NCI-H510A (cell line): Measurements from ENCODE around the gene SNTG2.

Experiments
- DNase-seq: peaks from one replicate; lab custom pipeline; 2025; lab: John Stamatoyannopoulos, UW

SNTG2 gene

DNA sequence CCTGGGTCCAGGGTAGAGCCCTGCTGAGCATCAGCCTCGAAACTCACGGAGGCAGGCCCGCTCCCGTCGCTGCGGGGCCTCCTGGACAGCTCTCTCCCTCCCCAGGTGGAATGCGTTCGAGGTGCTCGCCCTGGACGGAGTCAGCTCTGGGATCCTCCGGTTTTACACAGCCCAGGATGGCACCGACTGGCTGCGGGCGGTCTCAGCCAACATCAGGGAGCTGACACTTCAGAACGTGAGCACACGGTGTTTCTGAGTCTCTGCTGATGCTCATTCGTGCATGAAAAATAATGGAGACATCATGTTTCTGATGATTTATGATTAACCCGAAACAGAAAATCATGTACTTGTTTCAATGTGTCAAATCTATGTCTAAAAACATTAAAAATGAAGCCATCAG is 287.1 kb downstream of the SNTG2 start:
- no peak for DNase-seq

DNA sequence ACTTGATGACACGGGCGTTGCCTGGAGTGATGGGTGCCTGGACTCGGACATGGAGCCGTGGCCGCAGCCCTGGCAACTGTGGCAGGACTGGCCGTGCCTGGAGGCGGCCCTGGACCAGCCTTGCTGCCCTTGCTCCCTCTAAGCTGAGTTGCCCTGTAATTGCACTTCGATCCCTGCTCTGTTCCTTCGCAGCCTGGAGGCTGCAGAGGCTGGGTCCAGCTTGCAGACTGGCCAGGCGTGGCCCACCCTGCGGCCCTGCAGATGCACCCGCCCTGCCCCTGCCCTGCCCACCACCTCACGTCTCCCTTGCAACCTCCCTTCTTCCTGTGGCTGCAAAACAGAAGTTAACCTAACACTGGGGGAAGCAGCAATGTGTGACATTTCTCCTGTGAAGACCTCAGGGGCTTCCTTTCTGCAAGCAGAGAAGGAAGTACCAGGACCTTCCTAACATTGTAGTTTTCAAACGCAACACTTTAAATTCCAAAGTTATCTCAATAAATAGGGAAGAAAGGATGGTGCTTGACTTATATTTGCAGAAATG is 288.0 kb downstream of the SNTG2 start:
- DNase-seq = no peak

DNA sequence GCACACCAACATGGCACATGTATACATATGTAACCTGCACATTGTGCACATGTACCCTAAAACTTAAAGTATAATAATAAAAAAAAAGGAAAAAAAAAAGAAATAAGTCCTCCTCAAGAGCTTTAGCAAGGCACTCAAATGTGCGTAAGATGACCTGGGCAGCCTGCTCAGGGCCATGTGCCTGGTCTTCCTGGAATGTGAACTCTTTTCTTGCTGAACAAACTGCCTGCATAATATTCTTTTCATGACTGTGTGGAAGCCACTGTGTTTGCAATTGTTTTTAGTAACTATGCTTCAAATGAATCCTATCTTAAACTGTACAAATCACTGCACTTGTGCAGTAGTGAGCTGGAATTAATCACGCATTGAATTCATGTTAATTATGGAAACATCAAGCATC is 294.5 kb downstream of the SNTG2 start:
- no peak for DNase-seq

DNA sequence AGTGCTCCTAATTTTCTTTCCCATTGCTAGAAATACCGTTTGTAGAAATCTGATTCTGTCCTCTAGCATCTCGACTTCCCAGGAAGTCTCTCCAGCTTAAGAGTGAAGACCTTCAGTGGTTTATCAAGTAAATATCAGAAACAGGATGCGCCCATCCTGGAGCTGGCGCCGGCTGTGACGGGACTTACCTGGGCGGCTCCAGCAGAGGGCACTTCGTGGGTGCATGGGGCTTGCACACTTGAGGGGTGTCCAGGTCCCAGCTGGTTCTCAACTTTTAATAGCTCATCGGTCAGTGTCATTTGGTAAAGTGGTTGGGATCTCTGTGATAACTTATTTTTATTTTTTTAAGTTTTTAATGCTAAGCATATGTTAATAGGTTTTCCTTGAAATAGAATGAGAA is 295.6 kb downstream of the SNTG2 start:
- DNase-seq = no peak

DNA sequence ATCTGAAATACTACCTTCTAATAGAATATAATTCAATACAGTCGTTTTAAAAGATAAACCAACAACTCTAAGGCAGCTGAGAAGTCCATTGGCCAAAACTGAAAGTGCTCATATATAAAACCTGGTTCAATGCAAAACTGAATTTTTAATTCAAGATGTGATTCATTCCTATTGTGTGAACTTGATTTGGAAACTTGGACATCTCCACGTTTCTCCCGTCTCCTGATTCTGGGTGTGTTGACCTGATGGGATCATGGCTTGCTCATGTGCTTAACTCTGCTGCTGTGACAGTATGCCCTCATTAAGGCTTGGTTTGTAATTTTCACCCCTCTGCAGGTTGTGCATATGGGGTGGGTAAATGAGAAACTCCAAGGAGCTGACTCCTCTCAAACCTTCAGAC is 296.3 kb downstream of the SNTG2 start:
- DNase-seq = no peak

DNA sequence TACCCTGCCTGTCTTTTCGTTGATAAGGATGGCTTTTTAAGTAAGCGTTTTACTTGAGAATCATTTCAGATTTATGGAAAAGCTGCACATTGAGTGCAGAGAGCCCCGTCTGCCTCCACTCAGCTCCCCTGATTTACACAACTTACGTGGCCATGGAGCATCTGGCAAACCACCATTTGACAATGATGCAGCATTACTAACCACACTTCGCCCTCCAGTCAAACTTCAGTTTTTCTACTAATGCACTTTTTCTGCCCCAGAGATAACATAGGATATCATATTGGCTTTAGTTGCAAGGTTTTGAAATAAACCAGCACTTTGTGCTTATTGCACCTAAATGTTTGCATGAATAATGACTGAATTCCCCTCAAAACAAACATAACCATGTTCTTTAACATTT is 297.5 kb downstream of the SNTG2 start:
- DNase-seq = no peak

DNA sequence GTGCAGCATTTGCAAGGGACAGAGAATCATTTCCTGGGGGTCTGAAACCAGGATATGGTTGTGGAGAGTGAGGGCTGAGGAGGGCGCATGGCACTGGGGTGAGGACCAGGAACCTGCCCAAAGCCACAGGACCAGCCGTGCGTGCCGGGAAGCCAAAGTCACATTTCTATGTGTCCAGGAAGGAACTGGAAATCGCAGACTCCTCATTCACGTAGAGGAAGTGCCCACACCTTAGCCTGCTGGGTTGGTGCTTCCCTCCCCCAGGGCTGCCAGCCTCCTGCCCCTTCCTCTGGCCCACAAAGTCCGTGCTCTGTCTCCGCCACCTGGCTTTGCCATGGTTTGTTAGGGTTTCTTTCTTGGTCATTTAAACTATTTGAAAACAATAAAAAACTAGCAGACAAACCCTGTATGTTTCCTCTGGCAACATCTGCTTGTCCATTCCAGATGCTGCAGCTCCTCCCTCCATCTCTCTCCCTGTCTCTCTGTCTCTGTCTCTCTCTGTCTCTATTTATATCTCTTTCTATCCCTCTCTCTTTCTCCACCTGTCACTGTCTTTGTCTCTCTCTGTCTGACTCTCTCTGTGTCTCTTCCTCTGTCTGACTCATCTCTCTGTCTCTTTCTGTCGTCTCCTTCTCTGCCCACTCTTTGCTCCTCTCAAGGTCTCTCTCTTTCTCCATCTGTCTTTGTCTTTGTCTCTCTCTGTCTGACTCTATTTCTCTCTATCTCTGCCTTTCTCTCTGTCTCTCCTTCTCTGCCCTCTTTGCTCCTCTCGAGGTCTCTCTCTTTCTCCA is 299.4 kb downstream of the SNTG2 start:
- DNase-seq = no peak

DNA sequence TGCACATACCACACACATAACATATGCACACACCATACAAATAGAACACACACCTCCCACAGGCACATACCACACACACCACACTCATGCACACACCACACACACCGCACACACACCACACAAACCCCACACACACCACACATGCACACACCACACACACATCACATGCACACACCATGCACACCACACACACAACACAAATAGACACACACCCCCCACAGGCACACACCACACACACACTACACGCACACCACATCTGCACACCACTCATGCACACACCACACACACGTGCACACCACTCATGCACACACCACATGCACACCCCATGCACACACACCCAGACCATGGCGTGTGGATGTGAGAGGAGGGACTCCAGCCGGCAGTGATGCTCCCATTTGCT is 300.9 kb downstream of the SNTG2 start:
- no peak for DNase-seq

DNA sequence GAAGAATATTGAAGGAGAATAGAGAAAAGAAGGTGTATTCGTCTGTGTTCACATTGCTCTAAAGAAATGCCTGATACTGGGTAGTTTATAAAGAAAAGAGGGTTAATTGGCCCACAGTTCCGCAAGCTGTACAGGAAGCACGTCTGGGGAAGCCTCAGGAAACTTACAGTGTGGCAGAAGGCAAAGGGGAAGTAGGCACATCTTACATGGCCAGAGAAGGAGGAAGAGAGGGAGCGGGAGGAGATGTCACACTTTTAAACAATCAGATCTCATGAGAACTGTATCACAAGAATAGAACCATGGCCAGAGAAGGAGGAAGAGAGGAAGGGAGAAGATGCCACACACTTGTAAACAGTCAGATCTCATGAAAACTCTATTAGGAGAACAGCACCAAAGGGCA is 303.0 kb downstream of the SNTG2 start:
- DNase-seq = no peak

DNA sequence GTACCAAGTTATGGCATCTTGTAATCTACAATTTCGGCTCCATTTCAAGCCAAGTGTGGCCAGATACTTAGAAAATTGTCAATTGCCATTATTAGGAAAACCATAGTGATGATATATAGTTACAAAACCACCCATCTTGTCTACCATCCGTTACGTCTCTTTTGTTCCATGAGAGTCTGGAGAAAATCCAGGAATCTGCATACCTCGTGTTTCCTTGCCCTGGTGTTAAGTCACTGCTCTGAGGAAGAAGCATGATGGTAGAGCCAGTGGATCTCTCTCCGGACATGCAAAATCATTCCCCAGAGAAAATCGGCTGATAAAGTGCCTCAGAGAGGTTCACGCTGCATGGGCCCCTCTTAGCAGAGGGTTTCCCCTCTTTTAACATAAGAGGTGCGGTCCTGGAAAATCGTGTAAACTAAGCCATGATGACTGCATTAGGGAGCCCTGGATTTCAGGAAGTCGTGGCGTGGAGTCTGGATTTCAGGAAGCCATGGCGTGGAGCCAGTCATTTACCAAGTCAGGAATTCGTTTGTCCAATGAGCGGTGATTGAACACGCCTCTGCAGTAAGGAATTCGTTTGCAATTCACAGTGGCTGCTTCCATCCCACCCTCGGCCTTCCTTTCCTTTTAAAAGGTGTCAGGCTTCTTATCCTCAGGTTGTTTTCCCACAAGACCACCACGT is 304.2 kb downstream of the SNTG2 start:
- DNase-seq = no peak

DNA sequence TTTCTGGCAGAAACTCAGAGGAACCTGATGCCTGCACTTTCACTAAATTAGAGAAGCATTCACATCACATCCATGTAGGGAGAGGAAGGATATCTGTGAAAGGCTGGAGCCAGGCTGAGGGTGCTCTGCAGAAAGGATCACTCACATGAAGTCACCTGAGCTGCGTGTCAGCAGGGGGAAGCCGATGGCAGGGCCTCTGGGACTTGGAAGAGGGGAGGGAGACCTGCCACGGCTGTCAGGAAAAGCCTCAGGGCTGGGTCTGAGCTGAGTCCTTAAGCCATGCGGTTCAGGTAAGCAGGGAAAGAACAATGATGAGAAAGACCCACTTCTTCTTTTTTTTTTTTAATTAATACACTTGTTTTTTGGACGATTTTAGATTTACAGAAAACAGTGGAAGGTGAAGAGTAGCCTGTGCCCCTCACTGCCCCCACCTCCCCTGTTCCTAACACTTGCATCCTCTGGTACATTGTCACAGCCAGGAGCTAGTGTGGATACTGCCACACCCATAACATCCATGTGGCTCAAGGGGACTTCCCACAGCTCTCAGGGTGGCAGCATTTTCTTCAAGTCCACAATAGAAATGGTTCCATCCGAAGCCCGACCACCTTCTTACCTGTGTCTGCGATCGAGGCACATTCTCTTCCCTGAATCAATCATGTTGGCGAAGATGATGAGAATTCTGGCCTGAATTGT is 306.1 kb downstream of the SNTG2 start:
- no peak for DNase-seq

DNA sequence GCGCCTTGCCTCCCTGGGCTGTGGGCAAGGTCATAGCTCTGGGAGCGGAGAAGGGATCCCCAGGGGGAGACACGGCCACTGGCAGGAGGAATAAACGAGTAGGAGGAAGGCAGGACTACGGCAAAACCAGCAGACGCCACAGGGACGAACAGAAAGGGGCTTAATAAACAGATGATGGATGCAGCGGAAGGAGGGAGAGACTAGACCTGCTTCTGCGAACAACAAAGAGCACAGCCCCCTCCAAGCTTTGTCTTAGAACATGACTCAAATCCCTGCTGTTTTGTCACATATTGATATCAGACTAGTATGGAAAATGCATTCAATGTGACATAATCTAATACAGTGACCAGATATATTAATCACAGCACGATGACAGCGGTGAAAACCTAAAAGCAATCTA is 306.7 kb downstream of the SNTG2 start:
- DNase-seq = no peak

DNA sequence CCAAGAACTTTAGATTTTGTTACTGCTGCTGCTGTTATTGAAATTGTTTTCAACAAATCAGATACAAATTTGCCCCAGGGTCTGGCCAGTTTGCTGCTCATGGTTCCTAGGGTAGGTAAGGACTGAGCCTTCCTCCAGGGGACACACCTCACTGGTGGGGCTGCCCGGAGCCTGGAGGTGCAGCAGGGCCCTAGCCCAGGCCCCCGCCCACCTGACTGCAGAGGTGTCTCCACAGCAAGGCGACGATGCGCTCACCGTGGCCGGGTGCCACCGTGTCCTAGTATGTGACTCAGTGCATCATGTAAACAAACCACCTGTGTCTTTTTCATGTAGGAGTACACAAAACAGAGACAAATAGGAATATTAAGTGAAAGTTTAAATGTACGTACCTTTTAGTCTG is 309.1 kb downstream of the SNTG2 start:
- no peak for DNase-seq

DNA sequence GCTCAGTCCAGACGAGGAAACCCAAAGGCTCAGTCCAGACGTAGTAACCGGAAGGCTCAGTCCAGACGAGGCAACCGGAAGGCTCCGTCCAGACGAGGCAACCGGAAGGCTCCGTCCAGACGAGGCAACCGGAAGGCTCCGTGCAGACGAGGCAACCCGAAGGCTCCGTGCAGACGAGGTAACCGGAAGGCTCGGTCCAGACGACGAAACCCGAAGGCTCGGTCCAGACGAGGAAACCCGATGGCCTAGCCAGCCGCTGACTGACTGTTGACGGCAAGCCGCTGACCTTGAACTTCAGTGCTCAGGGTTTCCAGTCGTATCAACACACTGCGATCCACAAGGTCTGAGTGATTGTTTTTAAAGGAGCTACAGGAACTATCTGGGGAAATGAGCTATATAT is 312.0 kb downstream of the SNTG2 start:
- no peak for DNase-seq

DNA sequence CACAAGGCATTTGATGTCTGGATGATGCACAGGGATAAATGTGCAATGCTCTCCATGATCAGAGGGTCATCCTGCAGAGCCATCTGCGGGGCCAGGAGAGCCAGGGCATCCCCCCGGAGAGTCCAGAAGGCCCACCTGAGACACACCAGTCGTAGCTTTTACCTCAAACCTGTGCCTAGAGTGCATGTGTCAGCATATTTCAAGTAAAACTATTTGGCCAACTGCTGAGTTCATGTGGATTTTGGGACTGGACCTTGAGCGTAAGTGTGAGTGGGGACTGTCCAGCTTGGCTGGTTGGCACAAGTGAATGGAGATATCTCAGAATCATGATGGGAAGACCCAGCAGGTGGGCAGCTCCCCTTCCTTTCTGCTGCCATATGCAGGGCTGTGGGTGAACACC is 314.8 kb downstream of the SNTG2 start:
- no peak for DNase-seq

DNA sequence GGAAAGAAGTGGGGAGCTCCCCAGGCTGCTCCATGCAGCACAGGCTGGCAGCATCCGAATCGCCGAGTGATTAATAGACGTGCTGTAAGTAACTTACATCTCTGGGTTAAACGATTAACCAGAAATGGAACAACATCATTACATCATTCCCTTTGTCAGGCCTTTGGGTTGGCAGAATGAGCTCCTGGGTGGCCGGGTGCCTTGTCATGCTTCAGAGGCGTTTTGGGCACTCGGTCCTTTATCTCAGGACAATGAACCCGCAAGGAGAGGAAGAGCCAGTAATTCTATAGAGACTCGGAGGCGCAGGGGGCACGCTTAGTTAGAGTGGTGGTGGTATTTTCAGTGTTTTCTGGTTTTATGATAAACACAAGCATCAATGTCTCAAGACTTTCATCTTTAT is 315.7 kb downstream of the SNTG2 start:
- no peak for DNase-seq

DNA sequence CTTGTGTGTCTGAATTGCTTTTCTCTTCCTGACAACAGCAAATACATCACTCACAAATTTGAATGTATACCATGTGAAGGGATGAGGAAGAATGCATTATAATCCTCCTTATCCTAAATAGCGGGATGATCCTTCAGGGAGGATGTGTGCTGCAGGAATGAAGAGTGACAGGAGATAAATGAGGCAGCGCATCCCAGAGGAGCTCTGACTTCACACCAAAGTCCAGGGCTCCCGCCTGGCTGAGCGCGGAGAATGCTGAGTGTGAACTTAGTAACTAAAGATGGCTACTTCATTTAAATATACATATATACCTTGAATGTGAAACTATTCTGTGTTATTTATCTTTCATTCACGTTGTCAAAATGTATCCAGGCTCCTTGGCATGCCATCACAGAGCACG is 317.4 kb downstream of the SNTG2 start:
- DNase-seq = no peak

DNA sequence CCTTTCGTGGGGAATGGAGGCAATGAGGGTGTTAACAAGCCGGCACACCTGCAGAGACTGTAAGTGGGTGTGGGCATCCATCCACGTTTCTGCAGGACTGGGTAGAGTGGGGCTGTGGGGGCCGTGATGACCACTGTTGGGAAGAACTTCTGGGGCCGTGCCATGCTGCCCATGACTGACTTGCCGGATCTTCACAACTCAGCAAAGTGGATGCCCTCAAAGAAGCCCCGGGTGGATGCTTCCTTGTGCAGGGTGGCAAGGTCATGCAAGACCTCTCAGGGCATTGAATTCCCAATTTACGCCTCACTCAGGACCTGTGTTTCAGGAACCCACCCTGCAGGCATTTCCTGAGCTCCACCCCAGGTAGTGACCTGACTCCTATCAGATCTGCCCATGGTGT is 319.2 kb downstream of the SNTG2 start:
- DNase-seq = no peak

DNA sequence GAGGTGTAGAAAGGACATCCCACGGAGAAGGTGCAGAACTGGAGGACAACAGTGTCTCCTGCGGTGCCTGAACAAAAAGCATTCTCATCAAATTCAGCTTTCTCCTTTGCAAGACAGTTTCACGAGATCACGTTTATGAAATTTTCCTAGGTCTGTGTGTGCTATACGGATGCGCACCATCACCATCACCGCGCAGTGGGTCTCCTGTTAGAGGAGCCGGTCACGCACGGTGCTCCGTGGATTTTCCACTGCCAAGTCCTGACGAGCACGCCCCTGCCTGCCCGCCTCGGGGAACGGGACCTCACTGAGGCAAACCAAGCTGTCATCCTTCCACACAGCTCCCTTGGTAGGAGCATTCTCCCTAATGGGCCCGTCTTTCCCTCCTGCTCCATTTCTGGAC is 322.2 kb downstream of the SNTG2 start:
- DNase-seq = no peak

DNA sequence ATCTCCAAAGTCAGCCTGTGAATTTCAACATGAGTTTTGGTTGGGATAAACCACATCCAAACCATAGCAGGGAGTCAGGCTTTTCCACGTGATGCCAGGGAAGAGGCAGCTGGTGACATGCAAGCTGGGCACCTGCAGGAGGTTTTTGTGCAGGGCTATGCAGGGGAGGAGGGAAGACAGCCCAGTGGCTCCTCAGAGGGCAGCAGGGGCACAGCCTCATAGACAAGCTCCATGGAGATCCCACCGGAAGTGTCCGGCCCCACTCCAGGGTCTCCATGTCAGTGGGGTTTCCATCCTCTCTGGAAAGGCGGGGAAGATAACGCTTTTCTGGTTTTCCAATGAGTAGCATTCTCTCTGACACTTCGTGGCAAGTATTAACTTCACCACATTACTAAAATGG is 327.0 kb downstream of the SNTG2 start:
- DNase-seq = no peak

DNA sequence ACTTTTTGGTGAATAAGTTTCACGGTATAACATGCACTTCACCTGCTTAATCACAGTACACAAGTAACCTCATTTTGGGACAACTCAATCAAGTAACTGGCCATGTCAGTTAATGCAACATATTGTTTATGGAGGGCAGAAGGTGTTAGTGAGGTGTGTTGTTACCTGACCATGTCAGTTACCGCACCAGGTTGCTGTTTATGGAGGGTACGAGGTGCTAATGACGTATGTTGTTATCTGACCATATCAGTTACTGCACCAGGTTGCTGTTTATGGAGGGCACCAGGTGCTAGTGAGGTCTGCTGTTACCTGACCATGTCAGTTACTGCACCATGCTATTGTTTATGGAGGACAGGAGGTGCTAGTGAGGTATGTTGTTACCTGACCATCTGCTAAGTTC is 327.5 kb downstream of the SNTG2 start:
- DNase-seq = no peak

DNA sequence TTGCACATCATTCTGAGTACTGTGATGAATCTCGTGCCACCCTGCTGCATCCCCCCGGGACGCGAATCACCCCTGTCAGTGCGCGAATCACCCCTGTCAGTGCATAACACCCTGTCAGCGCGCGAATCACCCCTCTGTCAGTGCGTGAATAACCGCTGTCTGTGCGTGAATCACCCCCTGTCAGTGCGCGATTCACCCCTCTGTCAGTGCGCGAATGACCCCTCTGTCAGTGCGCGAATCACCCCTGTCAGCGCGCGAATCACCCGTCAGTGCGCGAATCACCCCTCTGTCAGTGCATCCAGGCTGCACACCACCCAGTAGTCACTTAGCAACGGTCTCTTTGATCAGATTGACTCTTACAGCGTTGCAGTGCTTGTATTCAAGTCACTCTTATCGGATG is 328.2 kb downstream of the SNTG2 start:
- DNase-seq = no peak

DNA sequence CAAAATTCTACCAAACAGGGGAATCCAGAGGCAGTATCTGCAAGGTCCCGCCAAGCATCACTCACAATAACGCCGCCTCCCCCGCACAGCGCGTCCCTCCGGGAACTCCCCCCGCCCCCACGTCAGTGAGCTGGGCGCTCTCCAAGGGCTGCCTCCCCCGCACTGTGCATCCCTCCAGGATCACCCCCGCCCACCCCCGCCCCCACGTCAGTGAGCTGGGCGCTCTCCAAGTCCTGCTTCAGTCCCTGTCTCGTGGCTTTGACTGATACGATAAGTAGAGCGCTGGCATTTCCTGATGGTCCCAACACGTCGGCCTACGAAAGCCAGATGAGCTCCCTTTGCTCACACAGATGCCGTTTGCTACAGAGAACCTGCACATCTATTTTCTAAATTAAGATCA is 331.9 kb downstream of the SNTG2 start:
- no peak for DNase-seq
